ENCODE data around the gene APLF.

DNA sequence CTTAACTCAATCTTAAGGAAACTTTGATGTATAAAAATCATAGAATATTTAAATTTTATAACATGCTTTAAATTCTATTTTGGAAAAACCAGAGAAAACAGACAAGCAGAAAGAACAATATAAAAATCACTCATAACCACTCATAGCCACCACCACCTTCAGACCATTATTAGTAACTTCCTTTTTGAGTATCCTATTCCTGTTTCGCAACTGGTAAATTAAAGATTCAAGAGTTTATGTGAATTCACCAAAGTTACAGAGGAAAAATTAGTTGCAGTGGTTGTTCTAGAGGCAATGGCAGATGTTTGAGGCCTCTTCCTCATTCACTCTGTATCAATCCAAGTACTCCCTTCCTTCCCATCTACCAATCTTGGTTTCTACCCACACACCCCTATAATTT lies 126.7 kb downstream of the APLF start:
- TF ChIP-seq CEBPB (IDR thresholded peaks at IDR 0.05; ENCODE audit: borderline replicate concordance in 1 of 2, low read depth in 2 of 2, low read length in 2 of 2): no peak
- TF ChIP-seq ZBED1 (IDR thresholded peaks at IDR 0.05; ENCODE audit: borderline replicate concordance): no peak
- TF ChIP-seq CTCF (IDR thresholded peaks at IDR 0.05 in 2 of 3, conservative IDR thresholded peaks at IDR 0.05 in 1 of 3; ENCODE audit: control insufficient read depth in 2 of 3, extremely low read depth in 1 of 3, insufficient read depth in 1 of 3, low read depth in 3 of 3, low read length in 3 of 3): no peak
- no peak for TF ChIP-seq SUPT20H (IDR thresholded peaks at IDR 0.05; ENCODE audit: borderline replicate concordance, control insufficient read depth, low read depth, low read length)
- TF ChIP-seq POLR2A (IDR thresholded peaks at IDR 0.05; ENCODE audit: low read depth, low read length): no peak
- no peak for TF ChIP-seq EP300 (IDR thresholded peaks at IDR 0.05; ENCODE audit: borderline replicate concordance in 1 of 2, control insufficient read depth in 1 of 2, low read depth in 2 of 2, low read length in 2 of 2)
- TF ChIP-seq PAX5 (IDR thresholded peaks at IDR 0.05; ENCODE audit: borderline replicate concordance, low read depth, low read length): no peak
- no peak for TF ChIP-seq NFIC (IDR thresholded peaks at IDR 0.05; ENCODE audit: low read depth, low read length)

Measured in GM12878 (cell line).